ENCODE data around the gene CYP2S1. TPM values are rescaled to one million over a fixed set of nuclear protein-coding genes. Genes with fewer than 3 reads are reported as not detected.

Gene CYP2S1
- total and polyA plus RNA-seq, 9 of the 15 experiments (the other 6 are each of a cell fraction or from before 2014, with no cell fraction given) = 0.07 to 1.9 (median 0.41) TPM

DNA sequence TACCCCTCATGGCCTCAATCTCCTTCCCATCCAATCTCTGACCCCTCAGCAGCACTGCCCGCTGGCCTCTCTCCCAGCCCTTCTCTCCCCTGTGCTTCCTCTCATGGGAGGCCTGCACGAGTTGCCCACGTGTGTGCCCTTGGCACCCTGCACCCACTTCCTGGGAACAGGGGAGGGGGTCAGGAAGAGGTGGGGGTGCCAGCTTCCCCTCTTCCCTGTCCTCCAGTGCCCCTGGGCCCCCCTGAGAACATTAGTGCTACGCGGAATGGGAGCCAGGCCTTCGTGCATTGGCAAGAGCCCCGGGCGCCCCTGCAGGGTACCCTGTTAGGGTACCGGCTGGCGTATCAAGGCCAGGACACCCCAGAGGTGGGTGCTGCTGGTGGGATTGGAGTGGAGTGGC, 45.2 kb downstream of the CYP2S1 start:
- POLR2A ChIA-PET = no interaction called here
- Histone ChIP-seq H3K27ac (ENCODE audit: extremely low read depth, low read depth, low read length) (no peak overlapping the region), H3K79me2 (ENCODE audit: control insufficient read depth, insufficient read depth, low read length) (no peaks in the 10 kb centered on the region), H4K20me1 (replicated peaks; ENCODE audit: control insufficient read depth, insufficient read depth, low read length) (no peaks in the 10 kb centered on the region), H3K36me3 (ENCODE audit: control insufficient read depth, insufficient read depth, low read length) (no peaks in the 10 kb centered on the region), H3K4me2 (ENCODE audit: insufficient read depth, low read length) (no peak overlapping the region), H3K4me3 (no peak overlapping the region), H3K9me3 (replicated peaks; ENCODE audit: control insufficient read depth, insufficient read depth, low read depth, low read length) (no peaks in the 10 kb centered on the region), H3K4me1 (replicated peaks in 1 of 2; ENCODE audit: control insufficient read depth in 2 of 2, insufficient read depth in 2 of 2, low read length in 2 of 2) (peaks cover 0 to 6% of the 10 kb centered on the region in 2 experiments; a peak in 1 of 5 replicates), H3K27me3 (ENCODE audit: control insufficient read depth in 2 of 2, insufficient read depth in 2 of 2, low read length in 2 of 2) (peaks cover 5 to 21% of the 10 kb centered on the region in 2 experiments; a peak in 3 of 5 replicates), H3K9me1 (ENCODE audit: control insufficient read depth, insufficient read depth, low read length) (peaks cover 2% of the 10 kb centered on the region), H2AFZ (ENCODE audit: low read depth, low read length) (no peak overlapping the region), H3K9ac (ENCODE audit: insufficient read depth in 1 of 2, low read depth in 2 of 2, low read length in 2 of 2) (no peak overlapping the region)
- BruUV-seq (replicated peaks) = no TSS peak
- no peak for DNase-seq (ENCODE audit: extremely low read depth in 1 of 4, low spot score in 3 of 4)
- no peak for ATAC-seq
- intact Hi-C loops (cut with micrococcal nuclease) = no loop called here
- CTCF ChIA-PET (ENCODE audit: low intra/inter-chr PET ratio) = no interaction called here
- WGBS (ENCODE audit: insufficient coverage, low coverage, missing lambda C conversion rate) = 24% methylated on average over 8 of the region's 10 CpGs
- in situ Hi-C loops (cut with MboI) = no loop called here
- TF ChIP-seq, protein P1, sequence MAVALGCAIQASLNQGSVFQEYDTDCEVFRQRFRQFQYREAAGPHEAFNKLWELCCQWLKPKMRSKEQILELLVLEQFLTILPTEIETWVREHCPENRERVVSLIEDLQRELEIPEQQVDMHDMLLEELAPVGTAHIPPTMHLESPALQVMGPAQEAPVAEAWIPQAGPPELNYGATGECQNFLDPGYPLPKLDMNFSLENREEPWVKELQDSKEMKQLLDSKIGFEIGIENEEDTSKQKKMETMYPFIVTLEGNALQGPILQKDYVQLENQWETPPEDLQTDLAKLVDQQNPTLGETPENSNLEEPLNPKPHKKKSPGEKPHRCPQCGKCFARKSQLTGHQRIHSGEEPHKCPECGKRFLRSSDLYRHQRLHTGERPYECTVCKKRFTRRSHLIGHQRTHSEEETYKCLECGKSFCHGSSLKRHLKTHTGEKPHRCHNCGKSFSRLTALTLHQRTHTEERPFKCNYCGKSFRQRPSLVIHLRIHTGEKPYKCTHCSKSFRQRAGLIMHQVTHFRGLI (CRISPR knock-in tag; IDR thresholded peaks at IDR 0.05) = no peak
- TF ChIP-seq ETV5 (CRISPR knock-in tag; IDR thresholded peaks at IDR 0.05; ENCODE audit: low read depth) (no peak), YY1 (IDR thresholded peaks at IDR 0.05; ENCODE audit: borderline replicate concordance in 1 of 3, control insufficient read depth in 1 of 3, extremely low read depth in 1 of 3, insufficient read depth in 3 of 3, insufficient read length in 1 of 3, insufficient replicate concordance in 2 of 3, low read depth in 1 of 3, low read length in 2 of 3) (no peak), TAF7 (tag; IDR thresholded peaks at IDR 0.05) (no peak), SMARCE1 (IDR thresholded peaks at IDR 0.05) (no peak), GTF2A2 (tag; IDR thresholded peaks at IDR 0.05) (no peak), BHLHE40 (IDR thresholded peaks at IDR 0.05; ENCODE audit: low read length) (no peak), HDAC8 (tag; IDR thresholded peaks at IDR 0.05) (no peak), ZKSCAN8 (CRISPR knock-in tag; IDR thresholded peaks at IDR 0.05) (no peak), SRSF1 (IDR thresholded peaks at IDR 0.05; ENCODE audit: low read depth, low read length) (no peak)
- FAIRE-seq = no peak
